Smooth muscle cell (in vitro differentiated cells): ENCODE data around the gene SLC6A15. TPM values are rescaled to one million over a fixed set of nuclear protein-coding genes. Genes with fewer than 3 reads are reported as not detected.

Experiments used
- DNase-seq: peaks from one replicate; lab custom pipeline; 2025; ENCODE audit not compliant: unreplicated experiment; lab: John Stamatoyannopoulos, UW
- H2AFZ ChIP-seq: fragments of 200-600 bp; sonication (generic); 2 replicates; pipeline ENCODE4 v1.6.0; 2016; ENCODE audit warnings: antibody characterized with exemption, low read depth, mild to moderate bottlenecking
- H3F3A ChIP-seq: fragments of 200-600 bp; sonication (generic); 2 replicates; pipeline ENCODE4 v1.6.0; 2017; ENCODE audit warnings: antibody characterized with exemption, low read depth
- H3K27ac ChIP-seq: fragments of 200-600 bp; sonication (generic); 2 replicates; pipeline ENCODE4 v1.5.1; 2016; ENCODE audit warnings: low read depth, mild to moderate bottlenecking
- H3K27me3 ChIP-seq: fragments of 200-600 bp; sonication (generic); 2 replicates; pipeline ENCODE4 v1.6.1; 2016; ENCODE audit warnings: low read depth, mild to moderate bottlenecking
- H3K36me3 ChIP-seq: fragments of 200-600 bp; sonication (generic); 2 replicates; pipeline ENCODE4 v1.5.1; 2016; ENCODE audit warnings: low read depth
- H3K4me1 ChIP-seq: fragments of 200-600 bp; sonication (generic); 2 replicates; pipeline ENCODE4 v1.5.1; 2016; ENCODE audit warnings: low read depth
- H3K4me2 ChIP-seq: fragments of 200-600 bp; sonication (generic); 2 replicates; pipeline ENCODE4 v1.6.0; 2016; ENCODE audit warnings: mild to moderate bottlenecking
- H3K4me3 ChIP-seq: fragments of 200-600 bp; sonication (generic); 2 replicates; pipeline ENCODE4 v1.5.1; 2016; ENCODE audit warnings: mild to moderate bottlenecking
- H3K79me2 ChIP-seq: fragments of 200-600 bp; sonication (generic); 2 replicates; pipeline ENCODE4 v1.6.0; 2016; ENCODE audit warnings: low read depth, mild to moderate bottlenecking
- H3K9ac ChIP-seq: fragments of 200-600 bp; sonication (generic); 2 replicates; pipeline ENCODE4 v1.6.0; 2016; ENCODE audit warnings: low read depth
- H3K9me3 ChIP-seq: fragments of 200-600 bp; sonication (generic); replicated peaks from 2 replicates; pipeline ENCODE4 v1.5.1; 2016; ENCODE audit warnings: low read depth
- H4K20me1 ChIP-seq: fragments of 200-600 bp; sonication (generic); 2 replicates; pipeline ENCODE4 v1.6.0; 2016; ENCODE audit warnings: low read depth
- WGBS: methylation state at CpG from one replicate; pipeline ENCODE4 v1.1.7; 2016; ENCODE audit warnings: low lambda C conversion rate; 5-methylcytosine and 5-hydroxymethylcytosine counted together
- polyA plus RNA-seq: library from polyadenylated mRNA; unstranded; fragments of >200 nt; fragmentation: Nextera tagmentation; extraction: Ambion mirVana; gene quantifications from 2 replicates; pipeline ENCODE4 v1.2.1, GENCODE V29; 2016
- total RNA-seq: library from RNA; depleted of rRNA; stranded (reverse); fragments of >200 nt; gene quantifications from 2 replicates; pipeline ENCODE4 v1.2.3, GENCODE V29; 2014
- TF ChIP-seq, protein P1 (sequence below): fragments of 200-600 bp; sonication (generic); IDR thresholded peaks from 2 replicates; pipeline ENCODE4 v1.5.1; 2017; ENCODE audit warnings: borderline replicate concordance, mild to moderate bottlenecking, antibody characterized with exemption; ENCODE audit not compliant: insufficient read depth, poor library complexity, severe bottlenecking

The SLC6A15 gene
- total and polyA plus RNA-seq, 2 experiments from 2014 or later = 6.4 to 11.6 TPM

DNA sequence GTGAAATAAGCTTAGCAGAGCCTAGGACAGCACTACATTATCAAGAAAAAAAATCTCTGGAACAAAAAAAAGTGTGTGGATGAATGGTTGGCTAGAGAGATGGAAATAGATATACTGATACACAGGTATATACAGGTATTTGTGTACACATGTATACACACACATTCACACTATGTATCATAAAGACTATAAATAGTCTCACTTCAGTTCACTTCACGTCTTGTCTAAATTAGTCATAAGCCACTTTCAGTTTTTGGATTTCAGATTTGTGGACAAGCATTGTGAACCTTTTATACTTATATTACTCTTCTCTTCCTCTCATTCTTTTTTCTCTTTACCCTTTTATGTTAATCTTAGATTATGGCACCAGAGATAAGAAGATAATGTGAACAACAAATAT is 41.8 kb upstream of the SLC6A15 start:
- no peaks in the 10 kb centered on the region for H3F3A ChIP-seq
- TF ChIP-seq, protein P1, sequence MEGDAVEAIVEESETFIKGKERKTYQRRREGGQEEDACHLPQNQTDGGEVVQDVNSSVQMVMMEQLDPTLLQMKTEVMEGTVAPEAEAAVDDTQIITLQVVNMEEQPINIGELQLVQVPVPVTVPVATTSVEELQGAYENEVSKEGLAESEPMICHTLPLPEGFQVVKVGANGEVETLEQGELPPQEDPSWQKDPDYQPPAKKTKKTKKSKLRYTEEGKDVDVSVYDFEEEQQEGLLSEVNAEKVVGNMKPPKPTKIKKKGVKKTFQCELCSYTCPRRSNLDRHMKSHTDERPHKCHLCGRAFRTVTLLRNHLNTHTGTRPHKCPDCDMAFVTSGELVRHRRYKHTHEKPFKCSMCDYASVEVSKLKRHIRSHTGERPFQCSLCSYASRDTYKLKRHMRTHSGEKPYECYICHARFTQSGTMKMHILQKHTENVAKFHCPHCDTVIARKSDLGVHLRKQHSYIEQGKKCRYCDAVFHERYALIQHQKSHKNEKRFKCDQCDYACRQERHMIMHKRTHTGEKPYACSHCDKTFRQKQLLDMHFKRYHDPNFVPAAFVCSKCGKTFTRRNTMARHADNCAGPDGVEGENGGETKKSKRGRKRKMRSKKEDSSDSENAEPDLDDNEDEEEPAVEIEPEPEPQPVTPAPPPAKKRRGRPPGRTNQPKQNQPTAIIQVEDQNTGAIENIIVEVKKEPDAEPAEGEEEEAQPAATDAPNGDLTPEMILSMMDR = no peak
- H3K4me2 ChIP-seq = no peak overlapping the region
- H3K27me3 ChIP-seq = no peaks in the 10 kb centered on the region
- no peak overlapping the region for H2AFZ ChIP-seq
- H3K36me3 ChIP-seq = no peaks in the 10 kb centered on the region
- H3K9ac ChIP-seq = no peak overlapping the region
- DNase-seq = no peak
- no peaks in the 10 kb centered on the region for H3K79me2 ChIP-seq
- H3K4me3 ChIP-seq = no peak overlapping the region
- no peaks in the 10 kb centered on the region for H3K4me1 ChIP-seq
- WGBS = 78% methylated on average over 1 of the region's 1 CpG
- no peaks in the 10 kb centered on the region for H3K9me3 ChIP-seq
- H4K20me1 ChIP-seq = no peaks in the 10 kb centered on the region
- no peak overlapping the region for H3K27ac ChIP-seq

DNA sequence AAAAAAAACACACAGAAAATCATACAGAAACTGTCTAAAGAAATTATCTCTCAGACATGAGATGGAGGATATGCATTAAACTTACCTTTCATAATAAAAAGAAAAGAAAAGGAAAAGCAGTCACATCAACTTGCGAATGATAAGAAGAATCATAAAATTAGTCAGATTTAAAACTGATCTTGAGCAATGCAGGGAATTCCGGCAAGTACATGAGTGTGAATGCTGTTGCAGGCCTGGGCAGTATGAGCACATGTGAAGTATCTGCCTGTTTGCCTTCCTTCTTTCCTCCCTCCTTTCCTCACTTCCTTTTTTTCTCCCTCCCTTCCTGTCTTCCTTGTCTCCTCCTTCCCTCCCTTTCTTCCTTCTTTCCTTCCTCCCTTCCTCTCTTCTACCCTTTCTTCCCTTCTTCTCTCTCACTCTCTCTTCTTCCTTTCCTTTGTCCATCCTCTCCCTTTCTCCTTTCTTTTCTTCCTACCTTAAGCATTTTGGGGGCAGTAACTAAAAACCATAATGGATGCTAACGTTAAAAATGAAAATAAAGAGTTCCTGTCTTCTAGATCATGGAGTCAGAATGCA is 38.5 kb upstream of the SLC6A15 start:
- Histone ChIP-seq H3K79me2 (no peaks in the 10 kb centered on the region), H3K36me3 (no peaks in the 10 kb centered on the region), H3F3A (no peaks in the 10 kb centered on the region), H4K20me1 (no peaks in the 10 kb centered on the region), H3K4me1 (no peaks in the 10 kb centered on the region), H3K4me3 (no peak overlapping the region), H2AFZ (peak overlapping the region; percentile 22), H3K27me3 (no peaks in the 10 kb centered on the region), H3K27ac (no peak overlapping the region), H3K9ac (no peak overlapping the region), H3K9me3 (no peaks in the 10 kb centered on the region), H3K4me2 (no peak overlapping the region)
- no peak for DNase-seq
- WGBS = 87% methylated on average over 3 of the region's 3 CpGs
- TF ChIP-seq, protein P1 = no peak

DNA sequence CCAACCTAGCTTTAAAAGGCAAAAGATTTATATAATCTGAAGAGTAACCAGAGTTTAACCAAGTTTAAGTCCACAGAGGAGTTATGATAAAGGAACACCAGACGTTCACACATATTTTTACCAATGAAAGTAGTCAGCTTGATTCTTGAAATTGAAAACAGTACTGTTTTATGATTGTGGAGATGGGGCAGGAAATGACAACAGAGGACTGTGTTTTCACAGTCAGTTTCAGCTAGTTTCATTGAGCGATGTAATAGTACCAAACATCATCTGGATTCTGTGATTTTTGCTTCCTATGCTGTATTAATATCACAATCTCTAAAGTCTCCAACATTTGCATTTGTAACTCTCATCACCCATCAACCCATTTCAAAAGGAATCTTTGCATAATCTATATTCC is 34.2 kb upstream of the SLC6A15 start:
- no peak for DNase-seq

More for the DNA sequence above, 34.2 kb upstream of the SLC6A15 start:
- WGBS = 67% methylated on average over 2 of the region's 2 CpGs
- no peaks in the 10 kb centered on the region for H3K27me3 ChIP-seq
- H3K9ac ChIP-seq = no peak overlapping the region
- TF ChIP-seq, protein P1 = no peak
- H3K4me2 ChIP-seq = no peak overlapping the region
- H3K36me3 ChIP-seq = no peaks in the 10 kb centered on the region
- peak overlapping the region; percentile 67 for H2AFZ ChIP-seq
- H3K4me3 ChIP-seq = no peak overlapping the region
- no peaks in the 10 kb centered on the region for H3K4me1 ChIP-seq
- H3K27ac ChIP-seq = no peak overlapping the region
- no peaks in the 10 kb centered on the region for H4K20me1 ChIP-seq
- H3K79me2 ChIP-seq = no peaks in the 10 kb centered on the region
- no peaks in the 10 kb centered on the region for H3K9me3 ChIP-seq
- H3F3A ChIP-seq = no peaks in the 10 kb centered on the region
